Measurements from ENCODE around the gene FANCM.

DNA sequence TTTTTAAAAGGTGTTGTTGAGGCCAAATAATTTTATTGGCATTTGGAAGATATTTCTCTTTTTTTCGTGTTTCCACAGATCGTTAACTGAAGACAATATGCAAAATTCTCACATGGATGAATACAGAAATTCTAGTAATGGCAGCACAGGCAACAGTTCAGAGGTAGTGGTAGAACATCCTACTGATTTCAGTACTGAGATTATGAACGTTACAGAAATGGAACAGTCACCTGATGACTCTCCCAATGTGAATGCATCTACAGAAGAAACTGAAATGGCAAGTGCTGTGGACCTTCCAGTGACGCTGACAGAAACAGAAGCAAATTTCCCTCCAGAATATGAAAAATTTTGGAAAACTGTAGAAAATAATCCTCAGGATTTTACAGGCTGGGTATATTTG lies 40.6 kb upstream of the FANCM start:
- TF ChIP-seq, protein P1, sequence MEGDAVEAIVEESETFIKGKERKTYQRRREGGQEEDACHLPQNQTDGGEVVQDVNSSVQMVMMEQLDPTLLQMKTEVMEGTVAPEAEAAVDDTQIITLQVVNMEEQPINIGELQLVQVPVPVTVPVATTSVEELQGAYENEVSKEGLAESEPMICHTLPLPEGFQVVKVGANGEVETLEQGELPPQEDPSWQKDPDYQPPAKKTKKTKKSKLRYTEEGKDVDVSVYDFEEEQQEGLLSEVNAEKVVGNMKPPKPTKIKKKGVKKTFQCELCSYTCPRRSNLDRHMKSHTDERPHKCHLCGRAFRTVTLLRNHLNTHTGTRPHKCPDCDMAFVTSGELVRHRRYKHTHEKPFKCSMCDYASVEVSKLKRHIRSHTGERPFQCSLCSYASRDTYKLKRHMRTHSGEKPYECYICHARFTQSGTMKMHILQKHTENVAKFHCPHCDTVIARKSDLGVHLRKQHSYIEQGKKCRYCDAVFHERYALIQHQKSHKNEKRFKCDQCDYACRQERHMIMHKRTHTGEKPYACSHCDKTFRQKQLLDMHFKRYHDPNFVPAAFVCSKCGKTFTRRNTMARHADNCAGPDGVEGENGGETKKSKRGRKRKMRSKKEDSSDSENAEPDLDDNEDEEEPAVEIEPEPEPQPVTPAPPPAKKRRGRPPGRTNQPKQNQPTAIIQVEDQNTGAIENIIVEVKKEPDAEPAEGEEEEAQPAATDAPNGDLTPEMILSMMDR (IDR thresholded peaks at IDR 0.05; ENCODE audit: low read length) = no peak
- TF ChIP-seq EZH2 (IDR thresholded peaks at IDR 0.05; ENCODE audit: borderline replicate concordance, low read length) = no peak
